ENCODE results near the gene MAST4. TPM values are rescaled to one million over a fixed set of nuclear protein-coding genes. Genes with fewer than 3 reads are reported as not detected.

MAST4 gene
- total RNA-seq, 1 donor = 12.7 TPM

DNA sequence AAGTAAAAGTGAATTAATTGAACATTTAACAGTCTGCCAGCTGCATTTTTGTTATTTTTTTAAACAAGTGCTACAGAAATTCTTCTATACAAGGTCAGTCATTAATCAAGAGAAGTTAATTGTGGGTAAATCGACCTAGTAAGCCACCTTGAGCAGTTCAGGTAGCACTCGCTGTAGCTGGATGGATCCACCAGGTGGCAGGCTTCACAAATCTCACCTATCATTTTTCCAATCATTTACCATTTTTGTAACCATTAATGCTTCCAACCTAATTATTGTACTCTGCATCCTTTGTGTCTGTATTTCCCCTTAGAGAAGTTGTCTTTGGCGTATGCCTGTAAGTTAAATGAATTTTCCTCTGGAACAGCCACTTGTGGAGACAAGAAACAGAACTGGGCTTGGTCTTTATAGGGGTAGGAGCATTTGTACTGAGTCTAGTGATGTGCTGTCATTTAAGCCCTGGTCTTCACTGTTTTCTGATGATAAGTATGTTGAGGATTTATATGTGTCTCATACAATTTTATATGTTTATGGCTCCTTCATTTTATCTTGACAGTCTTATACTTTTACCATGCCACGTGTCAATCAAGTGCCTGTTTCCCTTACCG is 560.9 kb downstream of the MAST4 start:
- H3K27ac ChIP-seq (ENCODE audit: low read depth, low read length) = no peak overlapping the region
- no peak overlapping the region for H3K4me3 ChIP-seq (ENCODE audit: insufficient read depth, low read length)
- H4K20me1 ChIP-seq (ENCODE audit: insufficient read depth, low read length) = no peaks in the 10 kb centered on the region
- H2AFZ ChIP-seq (ENCODE audit: low read length) = no peak overlapping the region
- TF ChIP-seq, protein P1, sequence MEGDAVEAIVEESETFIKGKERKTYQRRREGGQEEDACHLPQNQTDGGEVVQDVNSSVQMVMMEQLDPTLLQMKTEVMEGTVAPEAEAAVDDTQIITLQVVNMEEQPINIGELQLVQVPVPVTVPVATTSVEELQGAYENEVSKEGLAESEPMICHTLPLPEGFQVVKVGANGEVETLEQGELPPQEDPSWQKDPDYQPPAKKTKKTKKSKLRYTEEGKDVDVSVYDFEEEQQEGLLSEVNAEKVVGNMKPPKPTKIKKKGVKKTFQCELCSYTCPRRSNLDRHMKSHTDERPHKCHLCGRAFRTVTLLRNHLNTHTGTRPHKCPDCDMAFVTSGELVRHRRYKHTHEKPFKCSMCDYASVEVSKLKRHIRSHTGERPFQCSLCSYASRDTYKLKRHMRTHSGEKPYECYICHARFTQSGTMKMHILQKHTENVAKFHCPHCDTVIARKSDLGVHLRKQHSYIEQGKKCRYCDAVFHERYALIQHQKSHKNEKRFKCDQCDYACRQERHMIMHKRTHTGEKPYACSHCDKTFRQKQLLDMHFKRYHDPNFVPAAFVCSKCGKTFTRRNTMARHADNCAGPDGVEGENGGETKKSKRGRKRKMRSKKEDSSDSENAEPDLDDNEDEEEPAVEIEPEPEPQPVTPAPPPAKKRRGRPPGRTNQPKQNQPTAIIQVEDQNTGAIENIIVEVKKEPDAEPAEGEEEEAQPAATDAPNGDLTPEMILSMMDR (IDR thresholded peaks at IDR 0.05; ENCODE audit: extremely low read depth, low read depth, low read length) = peak; percentile 85
- no peaks in the 10 kb centered on the region for H3K9me3 ChIP-seq (ENCODE audit: low read depth, low read length)
- H3K4me1 ChIP-seq (ENCODE audit: insufficient read depth, low read length) = peaks cover 8% of the 10 kb centered on the region
- no peaks in the 10 kb centered on the region for H3K36me3 ChIP-seq (ENCODE audit: insufficient read depth, low read length)
- DNase-seq (ENCODE audit: insufficient read length, low spot score, missing footprints) = no peak
- H3K4me2 ChIP-seq (ENCODE audit: insufficient read depth, low read length) = no peak overlapping the region
- H3K27me3 ChIP-seq (ENCODE audit: insufficient read depth, low read length) = no peaks in the 10 kb centered on the region
- no peaks in the 10 kb centered on the region for H3K79me2 ChIP-seq (ENCODE audit: insufficient read depth, low read length)

DNA sequence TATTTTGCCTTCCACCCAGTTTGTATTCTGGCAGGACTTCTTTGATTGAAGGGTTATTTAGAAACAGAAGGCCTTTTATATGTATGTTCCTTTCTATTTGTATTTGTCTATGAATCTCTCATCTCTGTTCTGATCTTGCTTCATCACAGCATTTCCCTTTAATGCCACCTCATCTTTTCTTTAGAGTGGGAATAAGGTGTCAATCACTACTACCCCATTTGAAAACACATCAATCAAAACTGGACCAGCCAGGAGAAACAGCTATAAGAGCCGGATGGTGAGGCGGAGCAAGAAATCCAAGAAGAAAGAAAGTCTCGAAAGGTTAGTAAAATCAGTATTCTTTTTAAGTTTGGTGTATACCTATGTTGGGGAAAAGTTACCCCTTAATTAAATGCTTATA is 564.1 kb downstream of the MAST4 start:
- no peak for DNase-seq (ENCODE audit: insufficient read length, low spot score, missing footprints)
- Histone ChIP-seq H3K4me3 (ENCODE audit: insufficient read depth, low read length) (no peak overlapping the region), H3K36me3 (ENCODE audit: insufficient read depth, low read length) (no peaks in the 10 kb centered on the region), H3K27ac (ENCODE audit: low read depth, low read length) (no peak overlapping the region), H3K27me3 (ENCODE audit: insufficient read depth, low read length) (no peaks in the 10 kb centered on the region), H3K9me3 (ENCODE audit: low read depth, low read length) (no peaks in the 10 kb centered on the region), H2AFZ (ENCODE audit: low read length) (no peak overlapping the region), H3K79me2 (ENCODE audit: insufficient read depth, low read length) (no peaks in the 10 kb centered on the region), H3K4me2 (ENCODE audit: insufficient read depth, low read length) (no peak overlapping the region), H4K20me1 (ENCODE audit: insufficient read depth, low read length) (no peaks in the 10 kb centered on the region), H3K4me1 (ENCODE audit: insufficient read depth, low read length) (peaks cover 8% of the 10 kb centered on the region)
- TF ChIP-seq, protein P1 (IDR thresholded peaks at IDR 0.05; ENCODE audit: extremely low read depth, low read depth, low read length) = no peak

DNA sequence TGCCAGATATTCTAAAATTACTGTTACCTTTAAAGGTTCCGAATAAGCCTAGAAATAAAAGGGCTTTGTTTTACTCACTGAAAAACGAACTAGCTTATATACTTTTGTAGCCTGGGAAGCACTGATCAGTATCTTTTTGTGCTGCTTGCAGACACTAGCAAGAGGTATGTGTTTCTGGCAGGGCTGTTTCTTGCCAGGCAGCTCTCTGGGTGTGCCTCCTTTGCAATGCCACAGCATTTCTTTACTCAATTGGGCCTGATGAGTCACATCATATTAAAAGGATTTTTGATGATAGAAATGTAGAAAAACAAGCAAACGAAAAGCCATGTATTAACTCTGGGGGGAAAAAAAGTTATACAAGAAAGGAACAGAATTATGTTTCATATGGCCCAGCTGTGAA is 564.8 kb downstream of the MAST4 start:
- H3K36me3 ChIP-seq (ENCODE audit: insufficient read depth, low read length) = no peaks in the 10 kb centered on the region
- no peaks in the 10 kb centered on the region for H3K79me2 ChIP-seq (ENCODE audit: insufficient read depth, low read length)
- H3K27ac ChIP-seq (ENCODE audit: low read depth, low read length) = no peak overlapping the region
- no peaks in the 10 kb centered on the region for H3K27me3 ChIP-seq (ENCODE audit: insufficient read depth, low read length)
- H2AFZ ChIP-seq (ENCODE audit: low read length) = no peak overlapping the region
- no peaks in the 10 kb centered on the region for H4K20me1 ChIP-seq (ENCODE audit: insufficient read depth, low read length)
- no peak overlapping the region for H3K4me2 ChIP-seq (ENCODE audit: insufficient read depth, low read length)
- no peak overlapping the region for H3K4me3 ChIP-seq (ENCODE audit: insufficient read depth, low read length)
- DNase-seq (ENCODE audit: insufficient read length, low spot score, missing footprints) = peak; percentile 95
- TF ChIP-seq, protein P1 (IDR thresholded peaks at IDR 0.05; ENCODE audit: extremely low read depth, low read depth, low read length) = no peak
- peaks cover 11% of the 10 kb centered on the region for H3K4me1 ChIP-seq (ENCODE audit: insufficient read depth, low read length)
- no peaks in the 10 kb centered on the region for H3K9me3 ChIP-seq (ENCODE audit: low read depth, low read length)

DNA sequence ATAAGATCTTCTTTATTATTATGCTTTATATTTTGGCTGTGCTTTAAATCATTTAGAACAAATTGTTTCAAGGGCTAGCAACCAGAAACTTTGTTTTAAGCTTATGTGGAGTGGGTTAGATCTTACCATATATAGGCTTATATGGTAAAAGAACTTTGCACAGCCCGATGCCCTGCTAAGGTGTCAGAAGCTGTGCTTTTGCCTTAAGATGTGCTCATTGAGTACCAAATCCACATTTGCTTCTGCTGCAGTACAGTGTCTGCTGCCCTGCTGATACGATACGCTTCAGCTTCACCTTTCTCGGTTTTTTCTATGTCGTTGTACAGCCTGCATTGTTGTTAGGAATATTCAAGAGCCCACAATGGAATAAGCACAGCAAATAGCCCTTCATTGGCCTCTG is 565.6 kb downstream of the MAST4 start:
- H3K79me2 ChIP-seq (ENCODE audit: insufficient read depth, low read length) = no peaks in the 10 kb centered on the region
- H3K4me1 ChIP-seq (ENCODE audit: insufficient read depth, low read length) = peaks cover 17% of the 10 kb centered on the region
- H3K27ac ChIP-seq (ENCODE audit: low read depth, low read length) = no peak overlapping the region
- no peaks in the 10 kb centered on the region for H3K36me3 ChIP-seq (ENCODE audit: insufficient read depth, low read length)
- H3K27me3 ChIP-seq (ENCODE audit: insufficient read depth, low read length) = no peaks in the 10 kb centered on the region
- H4K20me1 ChIP-seq (ENCODE audit: insufficient read depth, low read length) = no peaks in the 10 kb centered on the region
- no peak overlapping the region for H2AFZ ChIP-seq (ENCODE audit: low read length)
- no peak for DNase-seq (ENCODE audit: insufficient read length, low spot score, missing footprints)
- TF ChIP-seq, protein P1 (IDR thresholded peaks at IDR 0.05; ENCODE audit: extremely low read depth, low read depth, low read length) = no peak
- no peak overlapping the region for H3K4me2 ChIP-seq (ENCODE audit: insufficient read depth, low read length)
- no peaks in the 10 kb centered on the region for H3K9me3 ChIP-seq (ENCODE audit: low read depth, low read length)
- no peak overlapping the region for H3K4me3 ChIP-seq (ENCODE audit: insufficient read depth, low read length)
